HG03442 (cell line): ENCODE data around the gene ZFP30.
"Not testable (repeated sequence)": the region's sequence is repeated elsewhere in the genome, so short reads cannot be mapped to it uniquely, and the experiment has no call there.

Experiments
- ATAC-seq: cut with Tn5 transposase; IDR thresholded peaks from one replicate; pipeline ENCODE4 v1.9.1; 2021; ENCODE audit warnings: mild to moderate bottlenecking, moderate library complexity; ENCODE audit not compliant: unreplicated experiment

ZFP30 gene

GRCh38 chr19:37655301-37655688 is at the start of gene ZFP30:
ZFP30 (minus strand) TSS chr19:37655465; CDS start chr19:37647822, 7,643 bp downstream.
- peak; percentile 69 for ATAC-seq

DNA sequence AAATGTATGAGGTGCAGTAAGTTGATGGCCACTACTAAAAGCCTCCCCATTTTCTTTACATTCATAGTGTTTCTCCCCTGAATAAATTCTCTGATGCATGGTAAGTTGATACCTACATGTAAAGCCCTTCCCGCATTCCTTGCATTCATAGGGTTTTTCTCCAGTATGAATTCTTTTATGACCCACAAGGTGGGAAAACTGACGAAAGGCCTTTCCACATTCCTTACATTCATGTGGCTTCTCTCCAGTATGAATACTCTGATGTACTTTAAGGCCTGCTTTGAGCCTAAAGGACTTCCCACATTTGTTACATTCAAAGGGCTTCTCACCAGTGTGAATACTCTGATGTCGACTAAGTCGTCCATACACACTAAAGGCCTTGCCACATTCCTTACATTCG is 43.8 kb upstream of the ZFP30 start:
- no peak for ATAC-seq

DNA sequence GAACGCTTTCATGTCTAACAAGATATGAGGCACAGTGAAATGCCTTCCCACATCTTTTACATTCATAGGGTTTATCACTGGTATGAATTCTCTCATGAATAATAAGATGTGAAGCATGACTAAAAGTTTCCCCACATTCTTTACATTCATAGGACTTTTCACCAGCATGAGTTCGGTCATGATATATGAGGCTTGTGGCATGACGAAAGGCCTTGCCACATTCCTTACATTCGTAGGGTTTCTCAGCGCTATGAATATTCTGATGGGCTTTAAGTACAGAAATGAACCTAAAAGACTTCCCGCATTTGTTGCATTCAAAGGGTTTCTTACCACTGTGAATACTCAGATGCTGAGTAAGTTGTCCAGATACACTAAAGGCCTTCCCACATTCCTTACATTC is 43.0 kb upstream of the ZFP30 start:
- no peak for ATAC-seq

DNA sequence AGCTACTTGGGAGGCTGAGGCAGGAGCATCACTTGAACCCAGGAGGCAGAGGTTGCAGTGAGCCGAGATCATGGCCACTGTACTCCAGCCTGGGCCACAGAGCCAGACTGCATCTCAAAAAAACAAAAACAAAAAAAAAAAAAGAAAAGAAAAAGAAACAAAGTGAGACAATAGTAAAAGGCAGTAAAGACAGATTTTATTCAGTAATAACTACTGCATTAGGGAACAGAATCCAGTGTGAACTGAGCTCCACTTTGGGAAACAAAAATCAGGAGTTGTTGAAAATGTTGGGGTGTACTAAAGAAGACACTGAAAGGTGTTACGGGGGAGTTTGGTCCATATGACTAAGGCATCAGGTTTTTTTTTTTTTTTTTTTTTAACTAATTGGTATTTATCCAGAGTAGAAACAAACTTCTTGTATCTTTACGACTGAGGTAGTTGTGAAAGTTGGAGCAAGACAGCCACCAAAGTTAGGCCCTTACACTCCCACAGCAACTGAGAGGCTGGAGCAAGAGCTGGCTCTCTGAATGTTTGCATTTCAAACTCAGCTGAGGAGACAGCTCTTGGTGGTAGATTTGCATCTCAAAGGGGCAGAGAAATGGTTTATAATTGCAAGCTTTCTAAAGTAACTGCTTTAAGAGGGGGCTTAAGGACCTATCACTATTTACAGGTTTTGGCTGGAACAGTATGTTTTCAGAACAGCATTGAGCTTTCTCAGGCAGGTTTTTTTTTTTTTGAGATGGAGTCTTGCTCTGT is 40.1 kb upstream of the ZFP30 start:
- no peak for ATAC-seq

DNA sequence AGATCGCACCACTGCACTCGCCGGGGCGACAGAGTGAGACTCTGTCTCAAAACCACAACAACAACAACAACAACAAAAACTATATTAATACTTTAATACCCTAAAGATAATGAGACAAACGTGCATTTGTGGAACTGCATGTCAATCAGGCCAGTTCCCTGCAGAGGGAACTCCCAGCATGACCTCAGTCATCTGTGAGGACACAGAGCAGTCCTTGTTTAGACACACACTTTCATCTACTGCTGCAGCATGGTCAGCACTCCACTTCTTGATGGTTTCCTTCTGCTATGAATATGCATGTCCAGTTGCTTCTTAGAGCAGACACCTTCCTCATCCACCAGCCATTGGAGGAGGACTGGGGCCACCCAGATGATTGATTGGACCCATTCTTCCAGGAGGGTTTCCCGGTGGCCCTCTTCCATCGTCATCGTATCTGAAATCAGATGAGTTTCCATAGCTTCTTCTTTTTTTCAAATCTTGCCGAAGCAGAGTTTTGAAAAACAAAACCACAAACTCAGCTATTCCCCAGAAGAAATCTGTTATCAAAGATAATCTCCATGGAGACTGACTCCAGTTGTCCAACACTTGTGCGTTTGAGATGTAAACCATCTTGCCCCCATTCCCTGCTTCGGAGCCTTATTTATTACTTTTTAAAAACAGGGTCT is 37.8 kb upstream of the ZFP30 start:
- ATAC-seq = no peak

- ATAC-seq = no peak
These were observed 36.7 kb upstream of the ZFP30 start for GRCh38 chr19:37691881-37692504.

GRCh38 chr19:37683520-37683919 is 28.3 kb upstream of the ZFP30 start:
- ATAC-seq = no peak

- ATAC-seq = no peak
These were observed 14.2 kb upstream of the ZFP30 start for GRCh38 chr19:37669450-37669914.

DNA sequence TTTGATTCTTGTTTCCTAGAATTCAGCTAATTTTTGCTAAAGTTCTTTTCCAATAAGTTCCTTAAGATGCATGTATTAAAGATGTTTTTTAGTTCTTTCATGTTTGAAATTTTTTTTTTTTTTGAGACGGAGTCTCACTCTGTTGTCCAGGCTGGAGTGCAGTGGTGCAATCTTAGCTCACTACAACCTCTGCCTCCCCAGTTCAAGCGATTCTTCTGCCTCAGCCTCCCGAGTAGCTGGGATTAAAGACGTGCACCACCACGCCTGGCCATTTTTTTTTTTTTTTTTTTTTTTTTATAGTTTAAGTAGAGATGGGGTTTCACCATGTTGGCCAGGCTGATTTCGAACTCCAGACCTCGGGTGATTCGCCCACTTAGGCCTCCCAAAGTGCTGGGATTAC is 1.9 kb upstream of the ZFP30 start:
- ATAC-seq = not testable (repeated sequence)

DNA sequence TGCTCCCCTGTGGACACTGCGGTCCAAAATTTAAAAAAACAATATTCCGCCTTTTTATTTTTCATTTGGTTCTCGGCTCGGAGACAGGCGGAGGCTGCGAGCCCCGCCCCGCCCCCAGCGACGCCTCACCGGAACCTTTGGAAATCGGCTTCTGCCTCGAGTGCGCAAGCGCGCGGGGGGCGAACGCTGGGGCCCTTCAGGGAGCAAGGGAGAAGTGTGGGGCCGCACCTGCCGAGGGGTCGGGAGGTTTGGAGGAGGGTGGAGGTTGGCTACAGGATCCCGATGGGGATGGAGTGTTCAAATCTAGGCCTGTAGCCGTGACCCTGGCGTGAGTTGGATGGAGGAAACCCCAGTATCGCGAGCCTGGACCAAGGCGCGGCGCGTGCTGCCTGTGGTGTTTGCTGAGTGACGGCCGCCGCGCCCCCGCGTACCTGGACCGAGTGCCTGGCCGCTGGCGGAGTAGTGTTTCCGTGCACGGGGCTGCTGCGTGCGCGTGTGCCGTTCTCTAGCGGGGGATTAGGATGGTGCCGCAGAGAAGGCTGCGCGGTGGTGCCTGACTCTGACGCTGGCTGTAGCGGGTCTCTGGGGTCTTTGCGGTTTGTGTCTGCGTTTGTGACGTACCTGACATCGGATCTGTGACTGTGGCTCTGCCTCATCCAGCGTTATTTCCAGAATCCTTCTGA is 565 bp upstream of the ZFP30 start:
- peak; percentile 52 for ATAC-seq

DNA sequence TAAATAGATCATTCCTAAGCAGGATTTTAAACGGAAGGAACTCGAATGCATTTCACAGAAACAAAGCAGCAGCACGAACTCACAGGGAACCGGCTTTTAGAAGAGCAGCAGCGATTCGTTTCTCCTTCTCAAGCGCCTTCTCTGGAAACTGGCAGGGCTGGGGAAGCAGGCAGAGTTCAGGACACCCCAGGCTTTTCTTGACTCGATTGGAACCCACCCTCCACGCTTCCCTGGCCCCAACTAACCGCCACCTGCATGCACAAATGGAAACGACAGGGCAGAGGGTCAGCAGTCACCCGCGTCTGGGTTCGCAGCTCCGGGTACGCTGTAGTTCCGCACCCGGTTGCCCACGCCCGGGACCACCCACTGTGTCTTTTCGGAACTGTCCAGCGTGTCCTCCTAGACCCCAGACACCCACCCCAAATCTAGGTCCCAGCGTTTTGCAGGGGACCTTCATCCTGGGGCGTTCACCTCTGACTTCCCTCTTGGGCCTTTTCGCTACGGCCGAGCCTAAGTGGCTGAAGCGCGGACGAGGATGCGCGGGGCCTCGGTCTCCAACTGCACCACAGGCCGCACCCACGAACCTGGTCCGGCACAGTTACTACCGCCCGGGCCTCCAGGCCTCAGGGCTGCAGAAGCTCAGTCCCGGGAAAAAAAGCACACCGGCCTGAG is 500 bp downstream of the ZFP30 start:
- peak; percentile 27 for ATAC-seq

DNA sequence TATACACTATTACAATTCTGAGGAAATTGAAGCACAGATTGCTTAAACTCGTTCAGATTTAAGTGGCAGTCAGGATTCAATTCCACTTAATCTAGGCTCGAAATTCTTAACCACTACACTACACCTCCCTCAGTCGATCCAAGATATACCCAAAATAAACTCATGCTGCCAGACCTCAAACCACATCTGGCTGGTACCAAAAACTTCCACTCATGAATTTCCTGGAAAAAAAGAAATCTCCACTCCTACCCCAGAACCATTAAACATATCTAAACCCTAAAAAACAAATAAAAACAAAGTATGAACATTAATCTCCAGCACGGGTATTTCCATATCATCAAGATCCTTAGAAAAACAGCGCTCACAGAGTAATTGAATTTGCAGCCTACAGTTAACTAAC is 1.1 kb downstream of the ZFP30 start:
- no peak for ATAC-seq

DNA sequence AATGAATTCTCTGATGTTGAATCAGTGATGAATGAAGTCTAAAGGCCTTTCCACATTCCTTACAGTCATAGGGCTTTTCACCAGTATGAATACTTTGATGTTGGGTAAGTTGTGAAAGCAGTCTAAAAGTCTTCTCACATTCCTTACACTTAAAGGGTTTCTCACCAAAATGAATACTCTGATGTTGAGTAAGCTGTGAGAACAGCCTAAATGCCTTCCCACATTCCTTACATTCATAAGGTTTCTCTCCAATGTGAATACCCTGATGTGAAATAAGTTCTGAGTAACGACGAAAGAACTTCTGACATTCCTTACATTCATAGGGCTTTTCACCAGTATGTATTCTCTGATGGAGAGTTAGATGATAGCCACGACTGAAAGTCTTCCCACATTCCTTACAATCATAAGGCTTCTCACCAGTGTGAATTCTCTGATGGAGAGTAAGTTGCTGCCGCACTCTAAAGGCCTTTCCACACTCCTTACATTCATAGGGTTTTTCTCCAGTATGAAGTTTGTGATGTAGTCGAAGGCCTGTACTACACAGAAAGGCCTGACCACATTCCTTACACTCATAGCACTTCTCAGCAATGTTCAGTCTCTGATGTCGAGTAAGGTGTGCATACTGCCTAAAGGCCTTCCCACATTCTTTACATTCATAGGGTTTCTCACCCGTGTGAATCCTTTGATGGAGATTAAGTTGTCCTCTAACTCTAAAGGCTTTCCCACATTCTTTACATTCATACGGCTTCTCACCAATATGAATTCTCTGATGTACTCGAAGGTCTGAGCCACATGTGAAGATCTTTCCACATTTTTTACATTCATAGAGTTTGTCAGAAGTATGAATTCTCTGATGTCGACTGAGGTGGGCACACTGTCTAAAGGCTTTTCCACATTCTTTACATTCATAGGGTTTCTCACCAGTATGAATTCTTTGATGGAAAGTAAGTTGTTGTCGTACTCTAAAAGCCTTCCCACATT is 19.9 kb downstream of the ZFP30 start:
- ATAC-seq = no peak

DNA sequence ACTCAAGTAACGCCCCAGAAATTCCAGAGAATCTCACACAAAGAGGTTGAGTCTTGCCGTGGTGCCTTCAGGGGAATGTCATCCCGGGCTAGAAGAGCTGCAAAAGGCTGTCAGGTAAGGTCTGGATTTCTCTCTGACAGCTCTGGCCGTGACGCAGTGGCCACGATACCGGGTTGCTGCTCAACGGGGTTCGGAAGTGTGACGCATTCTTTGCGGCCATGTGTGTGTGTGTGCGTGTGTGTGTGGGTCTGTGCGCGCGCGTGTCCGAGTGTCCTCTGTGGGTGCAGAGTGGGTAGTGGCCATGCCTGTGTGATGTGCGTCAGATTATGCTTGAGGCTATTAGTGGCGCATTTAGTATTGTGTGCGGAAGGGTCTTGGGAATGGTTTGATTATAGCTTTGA is 60.3 kb downstream of the ZFP30 start:
- peak; percentile 22 for ATAC-seq

DNA sequence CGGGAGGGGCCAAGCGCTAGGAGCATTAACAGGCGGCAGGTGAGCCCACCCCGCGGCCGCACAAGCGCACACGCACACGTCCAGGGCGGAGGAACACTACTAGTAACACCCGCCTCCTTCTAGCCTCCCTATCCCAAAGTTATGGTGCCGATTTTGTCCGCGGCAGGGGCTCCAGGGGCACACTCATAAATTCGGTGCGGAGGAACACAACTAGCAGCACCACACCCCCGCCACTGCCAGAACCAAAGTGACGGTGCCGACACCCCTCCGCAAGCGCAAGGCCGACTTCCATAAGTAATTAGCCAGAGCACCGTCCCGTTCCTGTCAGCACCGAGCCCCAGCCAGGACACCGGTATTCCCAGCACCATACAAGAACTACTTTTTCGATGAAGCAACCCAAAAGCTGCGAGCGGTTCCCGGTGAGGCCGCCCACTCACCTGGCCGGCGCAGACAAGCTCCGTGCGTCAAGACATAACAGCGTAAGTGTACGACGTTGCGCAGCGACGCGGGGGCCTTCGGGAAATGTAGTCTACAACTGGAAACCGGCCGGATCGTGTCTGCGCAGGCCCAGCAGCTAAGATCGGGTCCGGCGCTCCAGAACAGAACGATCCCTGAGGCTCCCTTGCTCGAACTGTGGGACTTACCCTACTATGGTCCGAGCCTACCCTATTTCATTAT is 60.8 kb downstream of the ZFP30 start, which contains the start of the genes ZNF540 and ZNF571:
Gene ZNF540 (plus strand): TSS at position 573 of the 678 bp plus-strand sequence. CDS start 3,572 bp downstream, outside the sequence.
Gene ZNF571 (minus strand): TSS at position 489 of the 678 bp plus-strand sequence. CDS start 8,116 bp downstream, outside the sequence.
- ATAC-seq = peak; percentile 94

GRCh38 chr19:37593996-37594303 is 61.3 kb downstream of the ZFP30 start:
- no peak for ATAC-seq

- ATAC-seq = no peak
These were observed 71.9 kb downstream of the ZFP30 start for GRCh38 chr19:37583340-37583739.

- no peak for ATAC-seq
These were observed 83.1 kb downstream of the ZFP30 start for GRCh38 chr19:37572203-37572602.

DNA sequence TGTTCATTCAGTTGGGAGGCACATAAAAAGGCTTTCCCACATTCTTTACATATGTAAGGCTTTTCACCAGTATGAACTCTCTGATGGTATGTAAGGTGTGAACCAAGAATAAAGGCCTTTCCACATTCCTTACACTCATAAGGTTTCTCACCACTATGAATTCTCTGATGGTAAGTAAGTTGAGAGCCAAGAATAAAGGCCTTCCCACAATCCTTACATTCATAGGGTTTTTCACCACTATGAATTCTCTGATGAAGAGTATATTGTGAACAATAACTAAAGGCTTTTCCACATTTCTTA is 89.9 kb downstream of the ZFP30 start:
- ATAC-seq = no peak
